OCI-LY3 (cell line): ENCODE results near the gene ESRRG.

Experiments used
- EZH2phosphoT487 ChIP-seq: fragments of 200-600 bp; shearing (Covaris generic); IDR thresholded peaks from 2 replicates; pipeline ENCODE4 v1.6.1; 2018; ENCODE audit warnings: antibody characterized with exemption, mixed run types, low read depth
- TF ChIP-seq, protein P1 (sequence below): fragments of 200-600, 300-600 bp; sonication (generic); IDR thresholded peaks from 2 replicates; pipeline ENCODE4 v1.5.1; 2014; ENCODE audit warnings: antibody characterized with exemption, low read length, low read depth

DNA sequence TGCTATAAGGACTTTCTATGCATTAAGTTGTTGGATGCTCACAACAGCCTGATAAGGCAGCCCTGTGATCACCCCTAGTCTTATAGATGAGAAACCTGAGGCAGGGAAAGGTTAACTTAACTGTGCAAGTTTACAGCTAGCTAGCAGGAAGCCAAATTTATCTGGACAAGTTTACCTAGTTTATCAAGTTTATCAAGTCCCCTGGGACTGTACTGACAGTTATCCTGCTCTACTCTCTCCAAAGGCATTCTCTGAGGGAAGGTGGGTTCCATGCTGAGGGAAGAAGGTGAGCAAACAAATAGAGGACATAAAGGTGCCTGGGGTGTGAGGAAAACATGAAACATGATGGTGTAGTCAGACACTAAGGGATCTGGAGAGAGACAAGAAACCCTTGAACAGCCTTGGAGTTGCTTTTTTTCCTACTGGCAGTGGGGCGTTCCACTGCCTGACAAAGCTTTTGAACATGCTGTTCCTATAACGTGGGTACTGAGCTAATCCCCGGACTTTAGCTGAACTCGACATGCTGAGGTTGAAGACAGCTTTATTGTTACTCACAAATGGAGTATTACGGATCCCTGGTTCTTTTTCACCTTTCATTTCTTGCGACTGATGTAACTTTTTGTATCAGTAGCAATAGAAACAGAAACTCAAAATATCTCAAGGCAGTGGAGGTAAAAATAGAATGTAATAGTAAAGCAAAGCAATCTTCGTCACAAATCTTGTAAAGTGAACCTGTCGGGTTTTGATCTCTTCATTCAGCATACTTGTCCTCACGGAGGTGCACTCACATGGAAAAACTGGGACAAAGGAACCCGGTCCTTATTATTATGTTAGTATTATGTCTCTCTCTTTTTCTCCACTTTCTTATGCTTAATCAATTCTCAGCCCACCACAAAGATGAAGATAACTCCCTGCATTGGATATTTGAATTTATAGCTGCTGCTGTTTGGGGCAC lies 42.4 kb upstream of the ESRRG start:
- TF ChIP-seq, protein P1, sequence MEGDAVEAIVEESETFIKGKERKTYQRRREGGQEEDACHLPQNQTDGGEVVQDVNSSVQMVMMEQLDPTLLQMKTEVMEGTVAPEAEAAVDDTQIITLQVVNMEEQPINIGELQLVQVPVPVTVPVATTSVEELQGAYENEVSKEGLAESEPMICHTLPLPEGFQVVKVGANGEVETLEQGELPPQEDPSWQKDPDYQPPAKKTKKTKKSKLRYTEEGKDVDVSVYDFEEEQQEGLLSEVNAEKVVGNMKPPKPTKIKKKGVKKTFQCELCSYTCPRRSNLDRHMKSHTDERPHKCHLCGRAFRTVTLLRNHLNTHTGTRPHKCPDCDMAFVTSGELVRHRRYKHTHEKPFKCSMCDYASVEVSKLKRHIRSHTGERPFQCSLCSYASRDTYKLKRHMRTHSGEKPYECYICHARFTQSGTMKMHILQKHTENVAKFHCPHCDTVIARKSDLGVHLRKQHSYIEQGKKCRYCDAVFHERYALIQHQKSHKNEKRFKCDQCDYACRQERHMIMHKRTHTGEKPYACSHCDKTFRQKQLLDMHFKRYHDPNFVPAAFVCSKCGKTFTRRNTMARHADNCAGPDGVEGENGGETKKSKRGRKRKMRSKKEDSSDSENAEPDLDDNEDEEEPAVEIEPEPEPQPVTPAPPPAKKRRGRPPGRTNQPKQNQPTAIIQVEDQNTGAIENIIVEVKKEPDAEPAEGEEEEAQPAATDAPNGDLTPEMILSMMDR = no peak
- TF ChIP-seq EZH2phosphoT487 = no peak
